ENCODE measurements around the gene SPEG.
"Not testable (repeated sequence)": the region's sequence is repeated elsewhere in the genome, so short reads cannot be mapped to it uniquely, and the experiment has no call there.

Gene SPEG

DNA sequence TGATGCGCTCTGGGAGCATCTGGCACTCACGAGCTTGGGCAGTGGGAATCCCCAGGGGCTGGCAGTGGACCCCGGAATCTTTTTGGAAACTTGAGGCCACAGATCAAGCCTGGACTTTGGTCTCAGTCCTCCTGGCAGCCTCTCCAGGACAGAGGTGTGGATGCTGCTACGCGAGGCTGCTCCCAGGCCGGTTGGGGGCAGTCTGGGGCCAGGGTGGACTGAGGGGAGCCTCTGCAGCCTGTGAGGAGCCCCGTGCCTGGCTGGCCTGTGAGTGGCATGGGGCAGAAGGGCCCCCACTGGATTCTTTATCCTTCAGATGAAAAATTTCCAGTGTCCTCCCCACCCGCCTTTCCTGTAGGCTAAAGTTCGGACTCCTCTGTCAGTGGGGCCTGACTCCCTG, 29.2 kb upstream of the SPEG start:
- no peak for DNase-seq

DNA sequence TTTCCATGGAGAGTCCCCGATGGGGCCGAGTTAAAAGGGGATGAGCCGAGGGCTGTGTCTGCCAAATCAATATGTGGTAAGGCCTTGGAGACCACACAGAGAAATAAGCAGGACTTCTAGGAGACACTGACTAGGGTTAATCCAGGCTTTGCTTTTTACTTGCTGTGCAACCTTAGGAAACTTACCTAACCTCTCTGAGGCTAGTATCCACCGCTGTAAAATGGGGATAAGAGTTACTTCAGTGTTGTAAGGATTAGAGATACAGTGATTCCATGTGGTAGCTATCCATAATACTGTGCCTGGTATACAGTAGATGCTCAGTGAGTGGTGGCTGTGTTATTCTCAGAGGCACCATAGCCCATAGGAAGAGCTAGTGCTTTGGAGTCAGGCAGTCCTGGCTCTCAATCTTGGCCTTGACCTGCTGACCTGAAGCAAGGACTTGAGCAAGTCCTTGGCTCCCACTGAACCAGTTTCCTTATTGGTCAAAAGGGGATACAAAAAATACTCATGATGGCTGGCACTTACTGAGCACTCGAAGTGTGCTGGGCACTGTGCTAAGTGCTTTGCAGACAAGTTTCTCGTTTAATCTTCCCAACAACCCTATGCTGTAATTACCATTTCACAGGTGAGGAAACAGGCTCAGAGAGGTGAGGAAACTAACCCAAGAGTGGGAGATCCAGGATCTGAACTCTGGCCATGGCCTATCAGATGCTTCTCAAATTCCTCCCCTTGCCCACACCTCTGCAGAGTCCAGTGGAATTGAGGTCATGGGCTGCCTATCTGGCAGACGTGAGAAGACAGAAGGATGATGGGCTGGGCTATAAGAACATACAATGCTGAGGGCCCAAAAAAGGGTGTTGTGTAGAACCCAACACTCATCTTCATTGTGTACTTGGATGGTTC, 28.4 kb upstream of the SPEG start:
- DNase-seq, result no peak

DNA sequence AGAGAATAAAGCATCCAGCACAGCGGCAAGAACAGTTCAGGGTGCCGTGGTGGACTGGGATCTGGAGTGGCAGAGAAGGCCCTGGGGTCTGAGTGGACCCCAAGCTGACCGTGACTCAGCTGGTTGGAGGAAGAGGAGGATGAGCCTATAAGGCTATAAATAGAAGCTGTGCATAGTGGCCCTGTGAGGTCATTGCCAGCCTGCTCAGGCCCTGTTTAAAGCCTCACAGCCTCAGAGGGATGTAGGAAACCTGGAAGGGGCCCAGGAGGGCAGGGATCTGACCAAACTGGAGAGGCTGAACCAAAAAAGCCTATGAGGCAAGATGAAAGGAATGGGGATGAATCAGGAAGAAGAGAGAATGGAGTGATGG, 27.8 kb upstream of the SPEG start:
- DNase-seq, result no peak

DNA sequence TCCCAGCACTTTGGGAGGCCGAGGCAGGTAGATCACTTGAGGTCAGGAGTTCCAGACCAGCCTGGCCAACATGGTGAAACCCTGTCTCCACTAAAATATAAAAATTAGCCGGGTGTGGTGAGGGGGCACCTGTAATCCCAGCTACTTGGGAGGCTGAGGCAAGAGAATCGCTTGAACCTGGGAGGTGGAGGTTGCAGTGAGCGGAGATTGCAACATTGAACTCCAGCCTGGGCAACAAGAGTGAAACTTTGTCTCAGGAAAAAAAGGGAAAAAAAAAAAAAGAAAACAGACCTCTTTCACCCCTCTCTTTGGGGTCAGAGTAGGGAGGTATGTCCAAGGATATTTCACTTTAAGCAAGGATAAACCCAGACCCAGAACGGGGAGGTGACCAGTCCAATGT, 27.3 kb upstream of the SPEG start:
- not testable (repeated sequence) for DNase-seq

DNA sequence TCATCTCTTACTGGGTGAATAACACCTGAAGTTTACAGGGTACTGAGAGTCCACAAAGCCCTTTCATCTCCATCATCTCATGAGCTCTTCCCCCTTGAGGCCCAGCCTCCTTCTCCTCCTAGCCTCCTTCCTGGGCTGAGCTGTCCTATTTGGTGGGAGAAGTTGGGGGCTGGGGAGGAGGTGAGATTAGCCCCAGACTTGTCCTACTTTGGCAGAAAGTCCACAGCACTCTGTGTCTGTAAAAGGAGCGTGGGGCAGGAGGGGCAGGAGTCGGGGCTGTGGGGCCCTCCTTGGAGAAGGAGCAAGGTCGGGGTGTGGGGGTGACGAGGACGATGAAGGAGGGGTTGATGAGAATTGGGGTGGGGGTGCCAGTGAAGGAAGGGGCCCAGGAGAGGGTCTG, 26.4 kb upstream of the SPEG start:
- no peak for DNase-seq

DNA sequence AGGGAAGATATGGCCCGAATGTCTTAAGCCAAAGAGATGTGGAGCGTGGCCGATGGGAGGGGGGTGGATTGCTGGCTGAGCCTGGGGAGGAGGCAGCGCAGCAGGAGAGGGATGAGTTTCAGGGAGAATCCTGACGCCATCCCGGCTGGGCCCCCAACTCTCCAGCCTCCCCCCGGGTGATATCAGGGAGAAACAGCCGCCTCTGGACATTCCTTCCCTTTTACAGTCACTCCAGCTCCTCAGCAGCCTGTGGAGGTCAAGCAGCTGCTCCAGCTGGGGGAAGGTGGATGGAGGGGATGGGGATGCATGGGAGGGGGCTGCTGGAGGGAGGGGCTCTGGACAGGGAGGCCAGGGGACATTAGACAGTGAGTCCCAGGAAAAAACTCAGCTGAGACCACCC, 26.0 kb upstream of the SPEG start:
- DNase-seq, result no peak

DNA sequence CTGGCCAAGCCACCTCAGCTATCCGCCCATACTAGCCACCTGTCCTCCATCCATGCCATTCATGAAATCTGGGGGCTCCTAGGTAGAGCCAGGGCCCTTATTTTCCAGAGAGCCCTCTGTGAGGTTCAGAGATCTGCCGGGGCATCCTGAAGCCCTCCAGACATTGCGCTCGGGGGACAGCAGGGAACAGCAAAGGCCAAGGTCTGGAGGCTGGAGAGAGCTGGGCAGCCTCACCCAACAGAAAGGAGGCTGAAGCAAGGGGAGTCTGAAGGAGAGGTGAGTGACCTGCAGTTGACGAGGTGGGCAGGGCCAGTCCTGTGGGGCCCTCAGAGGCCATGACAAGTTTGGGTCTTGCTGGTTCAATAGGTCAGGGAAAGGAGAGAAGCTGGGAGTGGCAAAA, 25.0 kb upstream of the SPEG start:
- no peak for DNase-seq

DNA sequence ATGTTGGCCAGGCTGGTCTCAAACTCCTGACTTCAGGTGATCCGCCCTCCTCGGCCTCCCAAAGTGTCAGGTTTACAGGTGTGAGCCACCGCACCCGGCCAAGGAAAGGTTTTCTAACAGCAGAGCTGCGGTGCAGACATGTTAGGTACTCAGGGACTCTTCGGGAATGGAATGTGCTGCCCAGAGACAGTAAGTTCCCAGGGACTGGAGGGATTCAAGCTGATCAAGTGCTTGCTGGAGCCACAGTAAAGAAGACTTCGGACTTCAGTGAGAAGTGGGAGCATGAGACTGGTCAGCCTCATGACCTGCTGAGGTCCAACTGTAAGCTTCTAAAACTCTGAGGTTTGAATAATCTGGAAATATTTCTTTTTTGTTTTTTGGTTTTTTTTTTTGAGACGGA, 24.3 kb upstream of the SPEG start:
- no peak for DNase-seq

DNA sequence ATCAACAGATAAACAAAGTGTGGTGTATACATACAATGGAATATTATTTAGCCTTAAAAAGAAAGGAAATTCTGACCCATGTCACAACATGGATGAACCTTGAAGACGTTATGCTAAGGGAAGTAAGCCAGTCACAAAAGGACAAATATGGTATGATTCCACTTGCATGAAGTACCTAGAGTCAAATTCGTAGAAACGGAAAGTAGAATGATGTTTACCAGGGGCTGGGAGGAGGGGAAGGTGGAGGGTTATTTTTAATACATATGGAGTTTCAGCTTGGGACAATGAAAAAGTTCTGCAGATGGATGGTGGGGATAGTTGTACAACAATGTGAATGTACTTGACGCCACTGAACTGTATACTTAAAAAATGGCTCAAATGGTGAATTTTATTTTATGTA, 19.8 kb upstream of the SPEG start:
- no peak for DNase-seq

DNA sequence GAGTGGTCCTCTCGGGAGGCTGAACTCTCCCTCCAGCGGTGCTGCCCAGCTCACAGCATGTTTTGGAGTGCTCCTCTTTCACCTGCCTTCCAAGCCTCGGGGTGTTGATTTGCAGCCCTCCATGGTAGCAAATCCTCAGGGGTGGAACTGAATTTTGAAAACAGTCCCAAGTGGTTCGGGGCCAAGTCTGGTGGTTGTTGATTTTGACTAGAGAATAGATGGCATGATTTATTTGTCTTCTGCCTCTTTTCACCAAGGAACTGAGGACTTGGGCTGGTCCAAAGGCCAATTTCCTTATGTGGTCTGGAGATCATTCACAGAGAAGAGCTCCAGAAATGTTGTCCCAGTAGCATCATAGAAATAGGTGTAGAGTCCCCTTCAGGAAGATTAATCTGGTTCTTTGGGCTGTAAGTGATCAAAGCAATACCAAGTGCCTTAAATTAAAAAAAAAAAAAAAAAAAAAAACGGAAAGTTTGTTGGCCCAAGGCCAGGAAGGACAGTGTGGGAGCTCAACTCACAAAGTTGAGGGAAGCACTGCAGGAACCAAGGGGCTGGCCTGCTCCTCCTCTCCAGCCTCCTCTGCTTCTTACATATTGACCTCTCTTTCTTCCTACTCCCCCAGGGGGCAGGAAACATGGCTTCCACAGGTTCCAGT, 18.9 kb upstream of the SPEG start:
- no peak for DNase-seq

DNA sequence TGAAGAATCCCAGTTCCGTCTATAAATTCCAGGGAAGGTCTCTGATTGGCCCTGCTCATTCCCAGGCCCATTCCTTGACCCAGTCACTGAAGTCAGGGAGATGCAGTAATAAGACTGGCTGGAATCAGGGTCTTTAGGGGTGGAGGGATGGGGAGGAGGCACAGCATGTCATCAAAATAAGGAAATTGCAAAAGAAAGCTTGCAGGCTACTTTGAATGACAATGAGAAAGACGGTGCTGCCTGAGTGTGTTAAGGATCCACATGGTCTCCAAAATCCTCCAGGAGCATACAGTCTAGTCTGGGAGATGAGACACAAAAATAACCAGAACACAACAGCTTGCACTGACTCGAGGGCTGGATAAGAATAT, 18.4 kb upstream of the SPEG start:
- DNase-seq, result no peak

DNA sequence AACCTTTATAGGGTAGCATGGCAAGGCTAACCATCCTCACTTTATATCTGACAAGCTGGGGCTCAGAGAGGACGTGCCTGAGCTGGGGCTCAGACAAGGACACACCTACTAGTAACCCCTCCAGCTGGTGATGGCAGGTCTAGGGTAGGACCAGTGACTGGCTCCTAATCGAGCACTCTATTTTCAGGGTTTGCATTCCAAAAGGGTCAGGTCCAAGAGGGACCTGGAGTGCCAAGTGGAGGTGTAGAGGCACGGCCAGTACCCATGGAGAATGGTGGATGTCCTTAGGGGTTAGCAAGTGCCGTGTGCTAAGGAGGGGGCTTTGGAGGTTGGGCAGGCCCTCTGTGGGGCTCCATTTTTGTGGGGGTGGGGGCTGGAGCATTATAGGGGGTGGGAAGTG, 17.7 kb upstream of the SPEG start:
- DNase-seq, result no peak

DNA sequence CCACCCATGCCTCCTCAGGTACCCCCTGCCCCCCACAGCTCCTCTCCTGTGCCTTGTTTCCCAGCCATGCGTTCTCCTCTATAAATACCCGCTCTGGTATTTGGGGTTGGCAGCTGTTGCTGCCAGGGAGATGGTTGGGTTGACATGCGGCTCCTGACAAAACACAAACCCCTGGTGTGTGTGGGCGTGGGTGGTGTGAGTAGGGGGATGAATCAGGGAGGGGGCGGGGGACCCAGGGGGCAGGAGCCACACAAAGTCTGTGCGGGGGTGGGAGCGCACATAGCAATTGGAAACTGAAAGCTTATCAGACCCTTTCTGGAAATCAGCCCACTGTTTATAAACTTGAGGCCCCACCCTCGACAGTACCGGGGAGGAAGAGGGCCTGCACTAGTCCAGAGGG, 17.3 kb upstream of the SPEG start:
- DNase-seq, result no peak

DNA sequence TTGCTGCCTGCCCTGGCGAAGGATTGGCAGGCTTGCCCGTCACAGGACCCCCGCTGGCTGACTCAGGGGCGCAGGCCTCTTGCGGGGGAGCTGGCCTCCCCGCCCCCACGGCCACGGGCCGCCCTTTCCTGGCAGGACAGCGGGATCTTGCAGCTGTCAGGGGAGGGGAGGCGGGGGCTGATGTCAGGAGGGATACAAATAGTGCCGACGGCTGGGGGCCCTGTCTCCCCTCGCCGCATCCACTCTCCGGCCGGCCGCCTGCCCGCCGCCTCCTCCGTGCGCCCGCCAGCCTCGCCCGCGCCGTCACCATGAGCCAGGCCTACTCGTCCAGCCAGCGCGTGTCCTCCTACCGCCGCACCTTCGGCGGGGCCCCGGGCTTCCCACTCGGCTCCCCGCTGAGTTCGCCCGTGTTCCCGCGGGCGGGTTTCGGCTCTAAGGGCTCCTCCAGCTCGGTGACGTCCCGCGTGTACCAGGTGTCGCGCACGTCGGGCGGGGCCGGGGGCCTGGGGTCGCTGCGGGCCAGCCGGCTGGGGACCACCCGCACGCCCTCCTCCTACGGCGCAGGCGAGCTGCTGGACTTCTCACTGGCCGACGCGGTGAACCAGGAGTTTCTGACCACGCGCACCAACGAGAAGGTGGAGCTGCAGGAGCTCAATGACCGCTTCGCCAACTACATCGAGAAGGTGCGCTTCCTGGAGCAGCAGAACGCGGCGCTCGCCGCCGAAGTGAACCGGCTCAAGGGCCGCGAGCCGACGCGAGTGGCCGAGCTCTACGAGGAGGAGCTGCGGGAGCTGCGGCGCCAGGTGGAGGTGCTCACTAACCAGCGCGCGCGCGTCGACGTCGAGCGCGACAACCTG, 16.3 kb upstream of the SPEG start, which contains the start of gene DES:
Gene DES (plus strand): TSS at position 223 of the 857 bp plus-strand sequence. CDS start 86 bp downstream, at position 309.
- DNase-seq, result no peak

DNA sequence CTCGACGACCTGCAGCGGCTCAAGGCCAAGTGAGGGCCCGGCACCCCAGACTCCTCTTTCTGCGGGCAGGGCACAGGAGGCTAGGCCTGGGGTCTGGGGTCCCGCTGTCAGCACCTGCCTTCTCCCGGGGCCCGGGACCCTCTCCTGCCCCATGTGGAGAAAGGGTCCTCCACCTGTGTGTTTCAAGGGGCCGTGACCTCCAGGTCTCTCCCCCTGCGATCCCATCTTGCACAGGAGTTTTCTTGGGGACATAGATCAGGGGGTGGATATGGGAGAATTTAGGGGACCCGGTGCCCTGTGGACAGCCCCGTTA, 15.7 kb upstream of the SPEG start:
- no peak for DNase-seq

DNA sequence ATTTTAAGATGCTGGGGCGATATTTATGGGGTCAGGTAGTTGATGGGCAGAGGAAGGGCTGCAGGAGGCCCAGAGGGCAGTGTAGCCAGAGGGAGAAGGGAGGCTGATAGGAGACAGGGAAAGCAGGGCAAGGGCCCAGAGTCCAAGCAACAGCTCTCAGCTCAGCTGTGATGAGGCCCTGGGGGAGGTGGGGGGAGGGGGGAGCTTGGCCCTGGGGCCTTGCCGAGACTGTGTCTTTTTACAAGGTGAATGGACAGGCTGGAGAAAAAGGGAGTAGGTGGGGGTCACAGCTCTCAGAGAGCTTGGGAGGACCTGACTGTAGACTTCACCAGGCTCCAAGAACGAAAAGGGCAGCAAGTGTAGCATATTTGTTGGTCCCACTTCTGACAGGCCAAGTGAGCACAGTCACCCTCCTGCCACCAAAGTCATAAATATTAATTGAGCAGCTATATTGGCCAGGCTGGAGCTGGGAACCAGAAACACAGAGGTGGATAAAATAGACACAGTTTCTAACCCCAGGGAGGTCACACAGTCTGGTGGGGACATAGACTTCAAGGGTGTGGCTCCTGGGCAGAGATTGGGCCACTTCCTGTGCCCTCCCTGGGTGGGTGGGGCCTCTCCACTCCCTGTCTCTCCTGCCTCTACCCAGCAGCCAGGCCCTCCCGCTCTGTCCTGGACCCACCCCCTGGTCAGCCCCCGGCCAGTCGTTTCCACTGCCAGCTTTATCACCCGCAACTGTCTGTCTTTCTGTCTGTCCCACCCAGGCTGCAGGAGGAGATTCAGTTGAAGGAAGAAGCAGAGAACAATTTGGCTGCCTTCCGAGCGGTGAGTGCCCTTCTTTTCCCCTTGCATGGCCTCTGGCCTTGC, 15.1 kb upstream of the SPEG start:
- no peak for DNase-seq

DNA sequence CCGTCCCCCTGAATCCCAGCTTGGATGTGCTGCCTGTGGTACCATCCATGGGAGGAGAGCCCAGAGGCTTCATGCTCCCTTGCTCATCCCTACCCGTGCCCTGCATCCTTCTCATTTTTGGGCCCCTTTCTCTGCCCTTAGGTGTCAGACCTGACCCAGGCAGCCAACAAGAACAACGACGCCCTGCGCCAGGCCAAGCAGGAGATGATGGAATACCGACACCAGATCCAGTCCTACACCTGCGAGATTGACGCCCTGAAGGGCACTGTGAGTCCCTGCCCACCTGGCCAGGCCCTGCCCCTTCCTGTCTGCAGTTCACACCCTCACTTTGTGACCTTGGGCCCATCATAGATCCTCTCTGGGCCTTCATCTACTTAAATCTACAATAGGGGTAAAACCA, 14.0 kb upstream of the SPEG start:
- no peak for DNase-seq

DNA sequence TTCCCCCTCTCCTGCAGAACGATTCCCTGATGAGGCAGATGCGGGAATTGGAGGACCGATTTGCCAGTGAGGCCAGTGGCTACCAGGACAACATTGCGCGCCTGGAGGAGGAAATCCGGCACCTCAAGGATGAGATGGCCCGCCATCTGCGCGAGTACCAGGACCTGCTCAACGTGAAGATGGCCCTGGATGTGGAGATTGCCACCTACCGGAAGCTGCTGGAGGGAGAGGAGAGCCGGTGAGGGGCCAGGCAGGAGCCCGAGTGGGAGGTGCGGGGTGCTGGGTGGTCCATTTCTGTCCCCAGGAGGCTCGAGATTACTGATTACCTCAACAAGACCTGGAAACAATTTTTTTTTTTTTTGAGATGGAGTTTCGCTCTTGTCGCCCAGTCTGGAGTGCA, 13.3 kb upstream of the SPEG start:
- no peak for DNase-seq

DNA sequence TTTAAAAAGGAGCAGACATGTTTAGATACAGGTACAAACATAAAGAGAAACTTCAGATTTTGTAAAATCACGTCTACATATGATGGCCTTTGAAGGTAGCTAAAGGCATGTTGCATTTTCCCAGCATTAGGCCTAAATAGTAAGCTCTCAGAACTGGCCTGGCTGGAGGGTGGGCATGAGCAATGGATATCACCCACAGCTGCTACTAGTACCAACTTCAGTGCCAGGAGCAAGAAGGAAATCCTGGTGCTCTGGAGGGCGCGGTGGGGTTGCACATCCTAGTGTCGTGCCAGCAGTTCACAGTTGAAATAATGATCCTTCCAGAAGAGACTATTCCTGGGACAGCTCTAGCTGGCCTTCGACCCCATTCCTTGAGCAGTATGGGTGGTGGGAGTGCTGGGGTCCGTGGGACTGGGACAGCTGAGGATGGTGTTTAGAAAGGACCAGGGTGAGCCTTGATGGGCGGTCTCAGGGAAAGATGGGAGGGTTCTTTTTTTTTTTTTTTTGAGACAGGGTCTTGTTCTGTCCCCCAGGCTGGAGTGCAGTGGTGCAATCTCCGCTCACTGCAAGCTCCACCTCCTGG, 11.6 kb upstream of the SPEG start:
- no peak for DNase-seq

DNA sequence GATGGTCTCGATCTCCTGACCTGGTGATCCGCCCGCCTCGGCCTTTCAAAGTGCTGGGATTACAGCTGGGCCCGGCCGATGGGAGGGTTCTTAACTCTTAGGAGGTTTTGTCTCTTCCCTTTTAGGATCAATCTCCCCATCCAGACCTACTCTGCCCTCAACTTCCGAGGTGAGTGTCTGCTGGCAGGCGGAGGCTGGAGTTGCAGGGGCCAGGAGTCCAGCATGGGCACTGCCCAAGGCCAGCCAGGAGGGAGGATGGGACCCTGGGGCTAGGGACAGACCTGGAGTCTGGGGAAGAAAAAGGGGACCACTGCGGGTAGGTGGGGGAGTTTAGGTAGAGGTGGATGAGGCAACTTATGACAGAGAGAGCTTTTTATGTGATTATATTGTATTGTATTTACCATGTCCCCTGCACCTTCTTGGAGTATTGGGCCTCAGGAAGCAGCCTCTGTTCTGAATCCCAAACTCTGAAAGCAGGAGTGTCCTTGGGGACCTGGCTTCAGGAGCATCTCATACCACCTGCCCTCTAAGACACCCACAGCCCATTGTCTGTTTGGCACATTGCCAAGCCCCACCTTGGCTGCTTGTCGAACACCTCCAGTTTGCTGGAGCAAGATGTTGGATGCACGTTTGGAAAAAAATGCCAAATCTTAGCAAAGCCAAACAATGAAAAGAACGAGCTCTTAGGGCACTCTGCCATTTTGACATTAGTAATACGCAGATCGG, 10.8 kb upstream of the SPEG start:
- no peak for DNase-seq

DNA sequence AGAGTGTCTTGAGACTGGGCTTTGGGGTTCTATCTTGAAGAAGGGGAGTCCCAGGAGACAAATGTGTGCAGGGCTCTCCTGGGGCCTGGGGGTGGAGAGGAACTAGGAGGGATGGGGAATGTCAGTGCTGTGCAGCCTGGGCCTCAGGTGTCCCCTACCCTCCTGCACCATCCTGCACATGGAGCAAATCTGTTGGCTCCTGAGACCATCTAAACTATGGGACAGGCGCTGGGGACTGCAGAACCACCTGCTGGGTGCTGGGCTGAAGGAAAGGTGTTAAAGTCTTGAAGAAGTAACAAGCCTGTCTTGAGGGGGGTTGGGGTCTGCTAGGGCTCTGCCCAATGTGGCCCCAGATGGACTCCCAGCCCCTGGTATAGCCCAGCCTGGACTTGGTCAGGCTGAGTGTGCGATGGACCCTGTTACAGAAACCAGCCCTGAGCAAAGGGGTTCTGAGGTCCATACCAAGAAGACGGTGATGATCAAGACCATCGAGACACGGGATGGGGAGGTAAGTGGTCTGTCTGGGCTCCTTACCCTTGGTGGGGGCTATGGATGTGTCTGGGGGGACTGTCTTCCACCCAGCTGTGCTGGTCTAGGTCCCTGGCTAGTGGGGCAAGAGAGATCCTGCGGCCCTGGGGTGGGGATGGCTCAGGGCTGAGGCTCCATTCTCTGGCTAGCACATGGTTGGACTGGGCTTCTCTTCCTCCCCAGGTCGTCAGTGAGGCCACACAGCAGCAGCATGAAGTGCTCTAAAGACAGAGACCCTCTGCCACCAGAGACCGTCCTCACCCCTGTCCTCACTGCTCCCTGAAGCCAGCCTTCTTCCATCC, 9.2 kb upstream of the SPEG start:
- no peak for DNase-seq
